ENCODE data around the gene IFI6.

The IFI6 gene, protein sequence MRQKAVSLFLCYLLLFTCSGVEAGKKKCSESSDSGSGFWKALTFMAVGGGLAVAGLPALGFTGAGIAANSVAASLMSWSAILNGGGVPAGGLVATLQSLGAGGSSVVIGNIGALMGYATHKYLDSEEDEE

DNA sequence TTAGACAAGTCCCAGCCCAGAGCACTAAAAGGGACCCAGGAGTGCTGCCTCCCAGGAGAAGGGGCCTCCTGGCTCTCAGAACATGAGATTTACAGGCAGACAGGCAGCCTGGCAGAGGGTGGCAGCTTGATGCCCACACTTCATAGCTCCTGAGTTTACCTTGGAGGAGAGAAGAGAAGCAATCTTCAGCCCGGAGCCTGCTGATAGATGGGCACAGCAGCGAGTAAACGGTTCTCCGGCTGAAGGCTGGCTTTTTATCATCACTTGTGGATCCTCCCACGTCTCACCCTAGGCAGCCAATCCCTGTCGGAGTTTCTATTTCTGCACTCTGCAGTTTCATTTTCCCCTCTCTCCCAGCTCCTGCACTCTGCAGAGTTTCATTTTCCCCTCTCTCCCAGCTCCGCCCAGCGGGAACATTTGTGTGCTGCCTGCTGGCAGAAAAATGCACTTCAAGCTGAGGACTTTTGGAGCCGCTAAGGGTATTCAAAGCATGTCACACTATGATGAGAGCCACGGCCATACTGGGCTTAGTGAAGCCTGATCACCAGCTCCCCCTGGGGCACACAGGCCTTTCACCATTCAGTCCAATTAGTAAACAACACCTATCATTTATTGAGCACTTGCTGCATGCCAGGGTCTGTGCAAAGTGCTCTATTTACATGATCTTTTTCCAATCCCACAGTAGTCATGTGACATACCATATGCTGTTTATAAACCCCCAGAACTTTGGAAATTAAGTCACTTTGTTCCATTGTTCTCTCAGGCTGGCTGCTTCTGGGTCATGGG, at the start of gene IFI6:
IFI6 (minus strand) TSS at position 229 of the 786 bp plus-strand sequence. CDS start 2,878 bp downstream, outside the sequence.
- TF ChIP-seq, protein P1, sequence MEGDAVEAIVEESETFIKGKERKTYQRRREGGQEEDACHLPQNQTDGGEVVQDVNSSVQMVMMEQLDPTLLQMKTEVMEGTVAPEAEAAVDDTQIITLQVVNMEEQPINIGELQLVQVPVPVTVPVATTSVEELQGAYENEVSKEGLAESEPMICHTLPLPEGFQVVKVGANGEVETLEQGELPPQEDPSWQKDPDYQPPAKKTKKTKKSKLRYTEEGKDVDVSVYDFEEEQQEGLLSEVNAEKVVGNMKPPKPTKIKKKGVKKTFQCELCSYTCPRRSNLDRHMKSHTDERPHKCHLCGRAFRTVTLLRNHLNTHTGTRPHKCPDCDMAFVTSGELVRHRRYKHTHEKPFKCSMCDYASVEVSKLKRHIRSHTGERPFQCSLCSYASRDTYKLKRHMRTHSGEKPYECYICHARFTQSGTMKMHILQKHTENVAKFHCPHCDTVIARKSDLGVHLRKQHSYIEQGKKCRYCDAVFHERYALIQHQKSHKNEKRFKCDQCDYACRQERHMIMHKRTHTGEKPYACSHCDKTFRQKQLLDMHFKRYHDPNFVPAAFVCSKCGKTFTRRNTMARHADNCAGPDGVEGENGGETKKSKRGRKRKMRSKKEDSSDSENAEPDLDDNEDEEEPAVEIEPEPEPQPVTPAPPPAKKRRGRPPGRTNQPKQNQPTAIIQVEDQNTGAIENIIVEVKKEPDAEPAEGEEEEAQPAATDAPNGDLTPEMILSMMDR (IDR thresholded peaks at IDR 0.05; ENCODE audit: insufficient read depth, low read length, missing control alignments): peak; percentile 32
- CTCF ChIA-PET: interaction anchor here (0.8 to 13.1 kb wide), 12 partner anchors 10 to 375 kb away, joined by 3 to 687 read pairs (median 6); partner anchors contain the start of genes AHDC1, FAM76A and MAP3K6
- DNase-seq (ENCODE audit: low read depth, low spot score): peak; percentile 82
- peak within 1 kb of the TSS; percentile 61 for H3K4me3 ChIP-seq (ENCODE audit: low read depth, low read length)
- POLR2A ChIA-PET: interaction anchor here (0.6 to 1.4 kb wide), 7 partner anchors 10 to 159 kb away, joined by 3 to 6 read pairs (median 3); partner anchors contain the start of genes FAM76A, PPP1R8 and STX12

DNA sequence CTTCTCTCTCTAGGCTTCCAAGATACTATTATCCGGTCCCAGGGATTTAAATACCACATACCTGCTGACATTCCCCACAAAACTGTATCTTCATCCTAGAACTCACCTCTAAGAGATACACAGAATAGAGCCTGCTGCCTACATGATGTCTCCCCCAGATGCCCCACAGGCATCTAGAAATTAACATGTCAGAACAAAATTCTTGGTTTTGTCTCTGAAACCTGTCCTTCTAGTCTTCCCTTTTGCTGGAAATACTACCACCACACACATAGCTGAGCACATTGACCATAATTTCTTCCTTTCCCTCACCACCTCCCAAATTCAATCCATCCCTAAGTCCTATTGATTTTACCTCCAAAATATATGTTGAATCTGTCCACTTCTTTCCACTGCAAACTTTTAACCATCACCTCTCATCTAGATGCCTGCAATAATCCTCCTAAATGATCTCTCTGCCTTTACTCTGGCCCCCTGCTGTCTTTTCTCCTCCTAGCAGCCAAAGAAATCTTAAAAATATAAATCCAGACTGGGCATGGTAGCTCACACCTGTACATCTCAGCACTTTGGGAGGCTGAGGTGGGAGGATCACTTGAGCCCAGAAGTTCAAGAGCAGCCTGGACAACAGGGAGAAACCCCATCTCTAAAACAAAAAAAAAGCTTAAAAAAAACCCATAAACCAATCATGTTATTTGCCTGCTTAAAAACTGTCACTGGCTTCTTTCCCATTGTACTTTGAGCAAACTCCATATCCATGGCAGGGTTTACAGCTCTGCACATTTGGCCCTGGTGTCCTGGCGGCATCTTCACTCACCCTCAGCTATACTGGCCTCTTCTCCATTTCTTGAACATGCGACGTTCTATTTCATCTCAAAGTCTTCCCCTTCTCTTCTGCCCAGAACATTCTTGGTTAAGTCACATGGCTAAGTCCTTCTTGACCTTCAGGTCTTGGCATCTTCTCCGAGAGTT, 47.6 kb upstream of the IFI6 start:
- ChIA-PET POLR2A (interaction anchor here (0.7 kb wide), 1 partner anchor 47 kb away, joined by 3 read pairs; no protein-coding TSS in a partner anchor), CTCF (interaction anchor here (0.7 to 6.5 kb wide), 12 partner anchors 15 to 56 kb away, joined by 3 to 52 read pairs (median 4); partner anchors contain the start of gene IFI6)
- H3K4me3 ChIP-seq (ENCODE audit: low read depth, low read length): no peak overlapping the region
- TF ChIP-seq, protein P1 (IDR thresholded peaks at IDR 0.05; ENCODE audit: insufficient read depth, low read length, missing control alignments): peak; percentile 18
- no peak for DNase-seq (ENCODE audit: low read depth, low spot score)

DNA sequence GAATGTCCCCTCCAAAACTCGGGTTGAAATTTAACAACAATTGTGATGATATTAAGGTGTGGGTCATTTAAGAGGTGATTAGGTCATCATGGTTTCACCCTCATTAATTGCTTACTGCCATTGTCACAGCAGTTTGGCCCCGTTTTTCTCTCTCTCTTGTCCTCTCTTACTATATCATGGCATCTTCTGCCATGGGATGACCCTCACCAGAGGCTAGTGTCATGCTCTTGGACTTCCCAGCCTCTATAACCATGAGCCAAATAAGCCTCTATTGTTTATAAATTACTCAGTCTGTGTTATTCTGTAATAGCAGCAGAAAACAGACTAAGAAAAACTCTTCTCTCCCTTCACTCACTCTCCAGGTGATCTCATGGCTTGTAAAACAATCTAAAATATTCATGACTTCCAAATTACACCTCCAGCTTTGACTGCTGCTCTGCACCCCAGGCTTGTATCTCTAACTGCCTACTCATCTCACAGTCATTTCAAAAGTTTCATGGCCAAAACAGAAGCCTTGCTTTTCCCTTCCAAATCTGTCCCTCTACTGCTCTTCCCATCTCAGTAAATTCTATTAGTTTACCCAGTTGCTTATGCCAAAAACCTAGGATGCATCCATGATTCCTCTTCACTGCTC, 44.4 kb upstream of the IFI6 start:
- TF ChIP-seq, protein P1 (IDR thresholded peaks at IDR 0.05; ENCODE audit: insufficient read depth, low read length, missing control alignments): no peak
- POLR2A ChIA-PET: no interaction called here
- H3K4me3 ChIP-seq (ENCODE audit: low read depth, low read length): no peak overlapping the region
- CTCF ChIA-PET: interaction anchor here (1.0 to 6.5 kb wide), 2 partner anchors 15 to 46 kb away, joined by 3 to 52 read pairs; partner anchors contain the start of gene IFI6
- DNase-seq (ENCODE audit: low read depth, low spot score): no peak

DNA sequence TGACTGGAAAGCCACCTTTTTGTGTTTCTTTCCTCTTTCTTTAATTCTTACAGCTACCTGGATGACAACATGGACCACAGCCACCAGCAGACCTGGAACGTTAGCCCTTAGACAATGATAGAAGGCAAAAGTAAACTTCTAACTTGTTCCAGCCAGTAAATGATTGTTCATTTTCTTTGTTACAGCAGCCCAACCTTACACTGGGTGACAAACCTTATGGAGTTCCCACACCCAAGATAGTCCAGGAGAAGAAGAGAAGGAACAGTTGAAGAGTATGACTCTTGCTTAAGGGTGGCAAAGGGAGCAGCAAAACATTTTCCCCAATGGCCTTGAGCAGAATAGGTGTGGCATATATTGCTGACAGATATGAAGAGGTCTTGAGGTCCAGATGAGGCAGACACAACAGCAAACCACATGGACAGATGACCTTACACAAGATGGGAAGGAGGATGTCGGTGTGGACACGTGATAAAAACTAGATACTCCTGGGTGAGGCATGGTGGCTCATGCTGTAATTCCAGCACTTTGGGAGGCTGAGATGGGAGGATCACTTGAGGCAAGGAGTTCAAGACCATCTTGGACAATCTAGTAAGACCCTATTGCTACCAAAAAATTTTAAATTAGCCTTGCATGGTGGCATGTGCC, 42.0 kb upstream of the IFI6 start:
- ChIA-PET POLR2A (no interaction called here), CTCF (interaction anchor here (1.1 kb wide), 1 partner anchor 12 kb away, joined by 3 read pairs; the partner anchor contains the start of gene FAM76A)
- DNase-seq (ENCODE audit: low read depth, low spot score): no peak
- TF ChIP-seq, protein P1 (IDR thresholded peaks at IDR 0.05; ENCODE audit: insufficient read depth, low read length, missing control alignments): no peak
- H3K4me3 ChIP-seq (ENCODE audit: low read depth, low read length): no peak overlapping the region

DNA sequence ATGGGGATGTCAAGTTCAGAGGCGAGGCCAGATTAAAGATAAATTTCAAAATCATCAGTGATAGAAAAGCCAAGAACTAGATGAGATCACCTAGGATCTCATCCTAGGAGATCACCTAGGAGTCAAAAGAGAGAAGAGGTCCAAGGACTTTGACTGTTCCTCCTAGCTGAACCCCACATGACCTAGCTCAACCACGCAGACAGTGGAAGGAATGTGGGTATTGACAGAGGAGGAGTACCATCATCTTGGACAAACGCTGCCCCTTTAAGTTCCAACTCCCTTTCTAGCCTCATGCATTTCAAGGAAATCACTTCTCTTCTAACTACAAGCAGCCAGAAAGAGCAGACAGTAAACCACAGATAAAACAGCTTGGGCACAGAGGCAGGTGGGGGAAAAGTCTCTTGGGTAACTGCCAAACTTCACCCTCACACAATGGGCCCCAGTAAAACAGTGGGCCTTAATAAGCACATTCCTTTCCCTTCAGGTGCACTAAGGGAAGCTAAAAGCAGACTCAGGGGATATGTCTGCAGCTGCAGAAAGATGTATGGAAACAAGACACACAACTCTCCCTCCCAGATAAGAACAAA, 41.2 kb upstream of the IFI6 start:
- CTCF ChIA-PET: interaction anchor here (1.1 kb wide), 1 partner anchor 12 kb away, joined by 3 read pairs; the partner anchor contains the start of gene FAM76A
- no peak for DNase-seq (ENCODE audit: low read depth, low spot score)
- TF ChIP-seq, protein P1 (IDR thresholded peaks at IDR 0.05; ENCODE audit: insufficient read depth, low read length, missing control alignments): no peak
- POLR2A ChIA-PET: no interaction called here
- H3K4me3 ChIP-seq (ENCODE audit: low read depth, low read length): no peak overlapping the region

Measured in AG04449 (cell line).